ENCODE results near the gene LCN12. TPM values are rescaled to one million over a fixed set of nuclear protein-coding genes. Genes with fewer than 3 reads are reported as not detected.

LCN12 gene
- total RNA-seq, 1 donor = not detected

DNA sequence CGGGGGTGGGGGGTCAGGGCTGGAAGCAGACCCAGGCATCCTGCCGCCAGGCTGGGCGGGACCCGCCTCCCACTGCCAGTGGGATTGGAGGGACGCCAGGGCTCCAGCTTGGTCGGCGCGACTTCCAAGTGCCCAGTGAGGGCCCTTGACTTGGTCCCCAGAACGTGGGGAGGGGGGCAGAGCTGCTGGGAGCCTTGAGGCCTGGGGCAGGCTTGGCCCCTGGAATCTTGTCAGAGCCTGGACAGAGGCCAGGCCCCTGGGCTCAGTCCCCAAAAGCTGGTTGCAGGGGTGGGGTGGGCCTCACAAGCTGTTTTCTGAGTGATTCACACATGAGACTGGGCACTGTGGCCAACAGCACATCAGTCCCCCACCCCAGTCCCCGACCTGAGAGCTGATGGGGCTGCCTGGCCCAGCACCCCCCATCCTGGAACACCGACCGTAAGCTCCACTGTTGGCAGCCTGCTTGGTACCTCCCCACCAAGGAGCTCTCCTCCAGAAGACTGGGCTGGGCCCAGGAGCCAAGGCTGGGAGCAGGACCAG is 43.8 kb downstream of the LCN12 start:
- DNase-seq (ENCODE audit: low read depth) = peak; percentile 81
- TF ChIP-seq, protein P1, sequence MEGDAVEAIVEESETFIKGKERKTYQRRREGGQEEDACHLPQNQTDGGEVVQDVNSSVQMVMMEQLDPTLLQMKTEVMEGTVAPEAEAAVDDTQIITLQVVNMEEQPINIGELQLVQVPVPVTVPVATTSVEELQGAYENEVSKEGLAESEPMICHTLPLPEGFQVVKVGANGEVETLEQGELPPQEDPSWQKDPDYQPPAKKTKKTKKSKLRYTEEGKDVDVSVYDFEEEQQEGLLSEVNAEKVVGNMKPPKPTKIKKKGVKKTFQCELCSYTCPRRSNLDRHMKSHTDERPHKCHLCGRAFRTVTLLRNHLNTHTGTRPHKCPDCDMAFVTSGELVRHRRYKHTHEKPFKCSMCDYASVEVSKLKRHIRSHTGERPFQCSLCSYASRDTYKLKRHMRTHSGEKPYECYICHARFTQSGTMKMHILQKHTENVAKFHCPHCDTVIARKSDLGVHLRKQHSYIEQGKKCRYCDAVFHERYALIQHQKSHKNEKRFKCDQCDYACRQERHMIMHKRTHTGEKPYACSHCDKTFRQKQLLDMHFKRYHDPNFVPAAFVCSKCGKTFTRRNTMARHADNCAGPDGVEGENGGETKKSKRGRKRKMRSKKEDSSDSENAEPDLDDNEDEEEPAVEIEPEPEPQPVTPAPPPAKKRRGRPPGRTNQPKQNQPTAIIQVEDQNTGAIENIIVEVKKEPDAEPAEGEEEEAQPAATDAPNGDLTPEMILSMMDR (IDR thresholded peaks at IDR 0.05; ENCODE audit: insufficient read depth, low read length) = no peak
- H3K4me3 ChIP-seq (ENCODE audit: low read depth, low read length) = peak overlapping the region; percentile 40

- TF ChIP-seq, protein P1 (IDR thresholded peaks at IDR 0.05; ENCODE audit: insufficient read depth, low read length) = no peak
- H3K4me3 ChIP-seq (ENCODE audit: low read depth, low read length) = peak within 1 kb of the TSS; percentile 40
- peak; percentile 52 for DNase-seq (ENCODE audit: low read depth)
Measured at GRCh38 chr9:136996361-136997292, 44.6 kb downstream of the LCN12 start, which contains the start of gene CLIC3. Gene CLIC3, minus strand, starts transcription at chr9:136996568. Its CDS starts 25 bp downstream, at chr9:136996543.

- TF ChIP-seq, protein P1 (IDR thresholded peaks at IDR 0.05; ENCODE audit: insufficient read depth, low read length) = no peak
- DNase-seq (ENCODE audit: low read depth) = no peak
- no peak overlapping the region for H3K4me3 ChIP-seq (ENCODE audit: low read depth, low read length)
Measured at GRCh38 chr9:136997371-136997770, 45.3 kb downstream of the LCN12 start.

GRCh38 chr9:136997830-136998234 is 45.8 kb downstream of the LCN12 start:
- DNase-seq (ENCODE audit: low read depth) = no peak

DNA sequence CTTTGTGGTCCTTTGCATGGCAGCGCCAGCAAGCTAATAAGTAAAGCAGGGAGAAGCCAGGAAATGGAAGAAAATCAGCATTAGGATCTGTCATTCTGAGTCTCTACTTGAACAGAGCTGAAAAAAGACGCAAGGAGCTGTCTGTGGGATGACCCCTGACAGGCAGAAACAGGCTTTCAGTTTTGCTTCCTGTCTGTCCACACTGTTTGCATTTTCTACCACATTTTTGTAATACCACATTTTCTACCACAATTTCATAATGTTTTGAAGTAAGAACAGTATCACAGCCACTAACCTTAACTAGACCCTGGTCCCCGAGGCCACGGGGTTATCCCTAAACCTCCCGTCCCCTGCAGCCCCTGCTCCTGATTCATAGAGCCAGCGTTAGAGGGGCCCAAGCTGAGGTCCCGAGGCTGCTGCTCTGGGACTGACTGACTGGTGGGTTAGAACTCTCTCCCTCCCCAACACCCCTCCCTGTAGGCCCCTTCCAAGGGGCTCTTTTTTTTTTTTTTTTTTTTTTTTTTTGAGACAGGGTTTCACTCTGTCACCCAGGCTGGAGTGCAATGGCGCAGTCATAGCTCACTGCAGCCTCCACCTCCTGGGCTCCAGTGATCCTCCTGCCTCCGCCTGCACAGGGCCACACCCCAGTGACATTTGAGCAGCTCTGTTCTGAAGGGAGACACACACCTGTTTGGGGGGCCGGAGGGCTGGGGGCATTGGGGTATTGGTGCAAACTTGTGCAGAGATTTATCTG is 48.3 kb downstream of the LCN12 start:
- TF ChIP-seq, protein P1 (IDR thresholded peaks at IDR 0.05; ENCODE audit: insufficient read depth, low read length) = no peak
- DNase-seq (ENCODE audit: low read depth) = peak; percentile 39
- H3K4me3 ChIP-seq (ENCODE audit: low read depth, low read length) = no peak overlapping the region

More at GRCh38 chr9:136997830-136998234, 45.8 kb downstream of the LCN12 start:
- TF ChIP-seq, protein P1 (IDR thresholded peaks at IDR 0.05; ENCODE audit: insufficient read depth, low read length) = no peak
- H3K4me3 ChIP-seq (ENCODE audit: low read depth, low read length) = no peak overlapping the region

DNA sequence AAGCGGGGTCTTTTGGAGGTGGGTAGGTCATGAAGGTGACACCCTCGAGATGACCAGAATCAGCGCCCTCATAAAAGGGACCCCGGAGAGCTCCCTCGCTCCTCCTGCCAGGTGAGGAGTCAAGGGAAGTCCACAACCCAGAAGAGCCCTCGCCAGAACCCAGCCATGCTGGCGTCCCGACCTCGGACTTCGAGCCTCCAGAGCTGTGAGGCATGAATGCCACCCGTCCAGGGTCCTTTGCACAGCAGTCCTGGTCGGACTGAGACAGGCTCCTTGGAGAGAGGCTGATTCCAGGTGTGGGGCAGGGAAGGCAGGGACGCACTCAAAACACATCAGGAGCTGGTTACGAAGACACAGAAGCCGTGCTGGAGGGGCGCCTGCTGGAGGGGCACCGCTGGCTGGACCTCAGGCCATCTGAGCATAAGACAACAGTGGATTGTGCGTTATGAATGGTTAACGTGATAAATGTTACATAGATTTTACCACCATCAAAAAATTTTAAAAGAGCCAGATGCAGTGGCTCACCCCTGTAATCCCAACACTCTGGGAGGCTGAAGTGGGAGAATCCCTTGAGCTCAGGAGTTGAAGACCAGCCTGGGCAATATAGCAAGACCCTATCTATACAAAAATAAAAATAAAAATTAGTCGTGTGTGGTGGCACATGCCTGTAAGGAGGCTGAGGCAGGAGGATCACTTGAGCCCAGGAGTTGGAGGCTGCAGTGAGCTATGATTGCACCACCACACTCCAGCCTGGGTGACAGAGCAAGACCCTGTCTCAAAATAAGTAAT is 50.0 kb downstream of the LCN12 start:
- TF ChIP-seq, protein P1 (IDR thresholded peaks at IDR 0.05; ENCODE audit: insufficient read depth, low read length) = no peak
- no peak overlapping the region for H3K4me3 ChIP-seq (ENCODE audit: low read depth, low read length)

More for the DNA sequence above, 50.0 kb downstream of the LCN12 start:
- no peak for DNase-seq (ENCODE audit: low read depth)

All from fibroblast of the aortic adventitia (primary cell).